Tibial nerve (tissue), 4 donors: Measurements from ENCODE around the gene TPD52L1. TPM values are rescaled to one million over a fixed set of nuclear protein-coding genes. Genes with fewer than 3 reads are reported as not detected.

Source experiments
- DNase-seq, 2 donors: peaks; one replicate each; pipeline ENCODE4 v3.0.0-alpha.2; 2019; ENCODE audit warnings: low spot score in 2 of 2
- H3K27ac ChIP-seq, 4 donors: fragments of 200-600 bp; sonication (generic) in 3 of 4; one replicate each; pipeline ENCODE4 v1.5.1; 2017 to 2019; ENCODE audit warnings: mild to moderate bottlenecking in 1 of 4
- H3K27me3 ChIP-seq, 2 donors: fragments of 200-600 bp; sonication (generic) in 1 of 2; one replicate each; pipeline versions ENCODE4 v1.5.1 to v1.6.0; 2017 to 2019
- H3K36me3 ChIP-seq, 3 donors: fragments of 200-600 bp; sonication (generic); one replicate each; pipeline ENCODE4 v1.5.1; 2018 to 2019
- H3K4me1 ChIP-seq, 4 donors: fragments of 200-600 bp; sonication (generic) in 3 of 4; one replicate each; pipeline ENCODE4 v1.5.1; 2017 to 2019
- H3K4me3 ChIP-seq, 4 donors: fragments of 200-600 bp; sonication (generic) in 3 of 4; one replicate each; pipeline ENCODE4 v1.5.1; 2017 to 2019; ENCODE audit warnings: mild to moderate bottlenecking in 1 of 4, moderate library complexity in 1 of 4
- H3K9me3 ChIP-seq, 4 donors: fragments of 200-600 bp; sonication (generic) in 3 of 4; one replicate each; pipeline ENCODE4 v1.5.1; 2017 to 2019
- CTCF ChIP-seq, 5 experiments: fragments of 200-600 bp in 3 of 5; fragments of 450-650 bp in 2 of 5; sonication (generic) in 3 of 5; IDR thresholded peaks; one replicate each; pipeline ENCODE4 v1.5.1; 2016 to 2019; ENCODE audit warnings: antibody characterized with exemption in 5 of 5, mild to moderate bottlenecking in 3 of 5, moderate library complexity in 2 of 5
- EP300 ChIP-seq, 2 donors: sonication (generic); formaldehyde crosslinking; IDR thresholded peaks; one replicate each; pipeline ENCODE4 v1.6.1; 2017; ENCODE audit warnings: antibody characterized with exemption in 2 of 2, mild to moderate bottlenecking in 1 of 2
- POLR2A ChIP-seq, 2 donors: fragments of 450-650 bp; IDR thresholded peaks; one replicate each; pipeline ENCODE4 v1.6.1; 2017; ENCODE audit warnings: antibody characterized with exemption in 2 of 2, mild to moderate bottlenecking in 2 of 2, moderate library complexity in 2 of 2
- WGBS, 2 donors: methylation state at CpG; one replicate each; pipeline ENCODE4 v1.1.5; 2018; 5-methylcytosine and 5-hydroxymethylcytosine counted together
- total RNA-seq, 4 donors: library from RNA; depleted of rRNA; stranded (reverse); fragments of >200 nt; gene quantifications; one replicate each; pipeline ENCODE4 v1.1.0, GENCODE V29; 2016

The TPD52L1 gene
- total RNA-seq, 4 donors from 2014 or later, result 28.8 to 55.0 (median 45.6) TPM

GRCh38 chr6:125217369-125217768 is 63.8 kb downstream of the TPD52L1 start:
- H3K4me1 ChIP-seq, result peaks cover 0 to 27% (median 9%) of the 10 kb centered on the region in 4 donors
- no peak overlapping the region for H3K27ac ChIP-seq
- no peak overlapping the region for H3K4me3 ChIP-seq
- no peaks in the 10 kb centered on the region for H3K9me3 ChIP-seq
- H3K27me3 ChIP-seq, result no peaks in the 10 kb centered on the region
- 96 to 99% methylated on average over 10 of the region's 10 CpGs for WGBS, 2 donors
- TF ChIP-seq EP300 (IDR thresholded peaks at IDR 0.05) (no peak), CTCF (IDR thresholded peaks at IDR 0.05) (no peak), POLR2A (IDR thresholded peaks at IDR 0.05) (no peak)
- DNase-seq, result no peak
- no peaks in the 10 kb centered on the region for H3K36me3 ChIP-seq

- no peak for DNase-seq
- H3K4me3 ChIP-seq, result no peak overlapping the region
- peaks cover 0 to 28% (median 9%) of the 10 kb centered on the region in 4 donors for H3K4me1 ChIP-seq
- H3K9me3 ChIP-seq, result no peaks in the 10 kb centered on the region
- TF ChIP-seq EP300 (IDR thresholded peaks at IDR 0.05), result no peak
- TF ChIP-seq CTCF (IDR thresholded peaks at IDR 0.05), result no peak
- TF ChIP-seq POLR2A (IDR thresholded peaks at IDR 0.05), result no peak
- H3K27me3 ChIP-seq, result no peaks in the 10 kb centered on the region
- no peak overlapping the region for H3K27ac ChIP-seq
- H3K36me3 ChIP-seq, result no peaks in the 10 kb centered on the region
- WGBS, 2 donors, result 95% methylated on average over 2 of the region's 2 CpGs
These were observed 64.4 kb downstream of the TPD52L1 start for GRCh38 chr6:125217992-125218391.

GRCh38 chr6:125219361-125219895 is 65.9 kb downstream of the TPD52L1 start:
- Histone ChIP-seq H3K9me3 (no peaks in the 10 kb centered on the region), H3K27ac (peak overlapping the region in 2 of 4 donors; percentile 22 to 24), H3K27me3 (no peaks in the 10 kb centered on the region), H3K4me1 (peaks cover 0 to 34% (median 9%) of the 10 kb centered on the region in 4 donors), H3K4me3 (no peak overlapping the region), H3K36me3 (no peaks in the 10 kb centered on the region)
- TF ChIP-seq CTCF (IDR thresholded peaks at IDR 0.05) (no peak), POLR2A (IDR thresholded peaks at IDR 0.05) (no peak), EP300 (IDR thresholded peaks at IDR 0.05) (no peak)
- DNase-seq, result no peak
- WGBS, 2 donors, result 77 to 84% methylated on average over 5 of the region's 5 CpGs

- DNase-seq, result peak in 1 of 2 donors; percentile 17
- peaks cover 0 to 35% (median 9%) of the 10 kb centered on the region in 4 donors for H3K4me1 ChIP-seq
- no peaks in the 10 kb centered on the region for H3K36me3 ChIP-seq
- WGBS, 2 donors, result 27 to 32% methylated on average over 2 of the region's 2 CpGs
- peak overlapping the region in 2 of 4 donors; percentile 26 to 71 for H3K27ac ChIP-seq
- no peaks in the 10 kb centered on the region for H3K9me3 ChIP-seq
- H3K27me3 ChIP-seq, result no peaks in the 10 kb centered on the region
- TF ChIP-seq POLR2A (IDR thresholded peaks at IDR 0.05) (no peak), CTCF (IDR thresholded peaks at IDR 0.05) (peak in 1 of 5 experiments; percentile 26), EP300 (IDR thresholded peaks at IDR 0.05) (peak in 1 of 2 donors; percentile 30)
- no peak overlapping the region for H3K4me3 ChIP-seq
These were observed 67.1 kb downstream of the TPD52L1 start for GRCh38 chr6:125220712-125221111.

GRCh38 chr6:125222531-125223455 is 69.2 kb downstream of the TPD52L1 start:
- peak overlapping the region in 1 of 4 donors; percentile 20 for H3K27ac ChIP-seq
- no peaks in the 10 kb centered on the region for H3K27me3 ChIP-seq
- H3K4me3 ChIP-seq, result no peak overlapping the region
- WGBS, 2 donors, result 71 to 75% methylated on average over 4 of the region's 4 CpGs
- H3K36me3 ChIP-seq, result no peaks in the 10 kb centered on the region
- DNase-seq, result no peak
- TF ChIP-seq CTCF (IDR thresholded peaks at IDR 0.05) (no peak), POLR2A (IDR thresholded peaks at IDR 0.05) (no peak), EP300 (IDR thresholded peaks at IDR 0.05) (no peak)
- peaks cover 0 to 35% (median 9%) of the 10 kb centered on the region in 4 donors for H3K4me1 ChIP-seq
- H3K9me3 ChIP-seq, result no peaks in the 10 kb centered on the region
